Mononuclear cell (primary cell): ENCODE measurements around the gene LYPLA2. TPM values are rescaled to one million over a fixed set of nuclear protein-coding genes. Genes with fewer than 3 reads are reported as not detected.
"Not testable (repeated sequence)": the region's sequence is repeated elsewhere in the genome, so short reads cannot be mapped to it uniquely, and the experiment has no call there.

Experiments
- H3K27me3 ChIP-seq: 2 replicates; pipeline ENCODE4 v1.6.0; 2011; ENCODE audit warnings: low read length, control low read depth; ENCODE audit not compliant: insufficient read depth
- H3K4me1 ChIP-seq: 2 replicates; pipeline ENCODE4 v1.5.1; 2011; ENCODE audit warnings: mild to moderate bottlenecking, low read length, control low read depth; ENCODE audit not compliant: insufficient read depth
- H3K4me3 ChIP-seq: 2 replicates; pipeline ENCODE4 v1.5.1; 2011; ENCODE audit warnings: mild to moderate bottlenecking, low read length, moderate library complexity
- H3K9me3 ChIP-seq: 2 replicates; pipeline ENCODE4 v1.5.1; 2011; ENCODE audit warnings: low read depth, mild to moderate bottlenecking, control low read depth, low read length
- total RNA-seq: library from RNA; depleted of rRNA; stranded (reverse); fragments of >200 nt; gene quantifications from one replicate; pipeline ENCODE4 v1.2.3, GENCODE V29; 2012

Gene LYPLA2
- total RNA-seq, 1 donor, result 14.7 TPM

GRCh38 chr1:23793861-23794731, 3.2 kb downstream of the LYPLA2 start:
- Histone ChIP-seq H3K9me3 (no peaks in the 10 kb centered on the region), H3K27me3 (no peaks in the 10 kb centered on the region), H3K4me1 (peaks cover 28% of the 10 kb centered on the region), H3K4me3 (no peak overlapping the region)

- H3K27me3 ChIP-seq, H3K4me3 ChIP-seq, H3K9me3 ChIP-seq: not testable (repeated sequence)
- peaks cover 35% of the 10 kb centered on the region for H3K4me1 ChIP-seq
Observed at GRCh38 chr1:23794732-23795182, 3.8 kb downstream of the LYPLA2 start.

DNA sequence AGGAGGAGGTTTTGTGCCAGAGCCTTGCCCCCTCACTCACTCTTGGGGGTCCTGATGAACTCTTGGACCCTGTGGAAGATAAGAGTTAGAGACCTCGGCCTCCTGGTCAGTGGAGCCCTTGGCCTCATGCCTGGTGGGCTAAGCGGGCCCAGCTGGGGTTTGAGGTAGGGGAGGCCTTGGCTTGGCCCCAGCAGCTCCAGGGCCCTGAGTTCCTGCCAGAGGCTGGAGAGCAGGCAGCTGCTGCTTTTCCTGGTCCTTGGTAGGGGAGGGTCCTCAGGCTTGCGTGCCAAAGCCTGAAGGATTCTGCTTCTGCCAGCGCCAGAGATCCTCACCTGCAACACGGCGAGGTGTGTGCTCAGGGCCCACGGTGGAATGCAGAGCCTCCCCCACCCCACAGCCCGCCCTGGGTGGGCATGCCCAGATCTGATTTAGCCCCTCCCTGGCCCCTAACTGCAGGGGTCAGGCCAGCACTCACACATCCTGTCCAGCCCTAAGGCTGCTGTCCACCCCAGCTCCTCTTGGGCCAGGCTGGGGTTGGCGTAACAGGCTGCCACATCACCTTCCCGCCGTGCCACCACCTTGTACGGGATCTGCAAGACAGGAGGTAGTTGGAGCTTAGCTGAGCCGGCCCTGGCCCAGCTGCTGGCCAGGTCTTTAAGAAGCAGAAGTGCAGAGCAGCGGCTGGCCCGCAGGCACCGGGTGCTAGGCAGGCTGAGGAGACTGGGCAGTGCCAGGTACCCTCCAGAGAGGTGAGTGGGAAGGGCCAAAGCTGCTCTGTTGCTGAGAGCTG, 4.9 kb downstream of the LYPLA2 start:
- Histone ChIP-seq H3K9me3 (no peaks in the 10 kb centered on the region), H3K27me3 (no peaks in the 10 kb centered on the region), H3K4me1 (peaks cover 30% of the 10 kb centered on the region), H3K4me3 (no peak overlapping the region)

DNA sequence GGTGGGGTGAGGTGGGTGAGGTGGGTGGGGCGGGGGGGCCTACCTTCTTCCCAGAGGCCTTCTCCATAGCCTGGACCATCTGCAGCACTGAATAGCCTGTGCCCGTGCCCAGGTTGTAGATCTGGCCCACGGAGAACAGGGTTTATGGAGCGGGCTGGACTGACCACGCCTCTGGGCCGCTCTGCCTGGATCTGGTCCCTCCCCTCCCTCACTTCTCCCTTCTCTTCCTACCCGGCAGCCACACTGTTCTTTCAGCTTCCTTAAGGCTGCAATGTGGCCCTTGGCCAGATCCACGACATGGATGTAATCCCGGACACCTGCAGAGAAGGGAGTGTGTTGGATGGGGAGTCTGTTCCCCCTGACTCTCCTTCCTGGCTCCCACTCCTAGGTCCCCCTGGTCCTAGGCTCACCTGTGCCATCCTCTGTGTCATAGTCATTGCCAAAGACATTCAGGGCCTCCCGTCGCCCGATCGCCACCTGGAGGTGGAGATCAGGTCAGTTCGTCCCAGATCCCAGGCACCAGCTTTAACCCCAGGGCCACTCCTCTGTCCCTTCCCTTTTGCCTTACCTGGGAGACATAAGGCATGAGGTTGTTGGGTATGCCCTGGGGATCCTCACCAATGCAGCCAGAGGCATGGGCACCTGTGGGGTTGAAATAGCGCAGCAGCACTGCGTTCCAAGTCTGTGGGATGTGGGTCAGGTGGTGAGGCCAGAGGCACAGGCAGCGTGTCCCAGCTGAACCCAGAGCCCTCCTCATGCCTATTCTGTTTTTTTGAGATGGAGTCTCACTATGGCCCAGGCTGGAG, 5.7 kb downstream of the LYPLA2 start:
- H3K4me3 ChIP-seq, result no peak overlapping the region
- no peaks in the 10 kb centered on the region for H3K9me3 ChIP-seq
- H3K27me3 ChIP-seq, result no peaks in the 10 kb centered on the region
- H3K4me1 ChIP-seq, result peaks cover 34% of the 10 kb centered on the region

DNA sequence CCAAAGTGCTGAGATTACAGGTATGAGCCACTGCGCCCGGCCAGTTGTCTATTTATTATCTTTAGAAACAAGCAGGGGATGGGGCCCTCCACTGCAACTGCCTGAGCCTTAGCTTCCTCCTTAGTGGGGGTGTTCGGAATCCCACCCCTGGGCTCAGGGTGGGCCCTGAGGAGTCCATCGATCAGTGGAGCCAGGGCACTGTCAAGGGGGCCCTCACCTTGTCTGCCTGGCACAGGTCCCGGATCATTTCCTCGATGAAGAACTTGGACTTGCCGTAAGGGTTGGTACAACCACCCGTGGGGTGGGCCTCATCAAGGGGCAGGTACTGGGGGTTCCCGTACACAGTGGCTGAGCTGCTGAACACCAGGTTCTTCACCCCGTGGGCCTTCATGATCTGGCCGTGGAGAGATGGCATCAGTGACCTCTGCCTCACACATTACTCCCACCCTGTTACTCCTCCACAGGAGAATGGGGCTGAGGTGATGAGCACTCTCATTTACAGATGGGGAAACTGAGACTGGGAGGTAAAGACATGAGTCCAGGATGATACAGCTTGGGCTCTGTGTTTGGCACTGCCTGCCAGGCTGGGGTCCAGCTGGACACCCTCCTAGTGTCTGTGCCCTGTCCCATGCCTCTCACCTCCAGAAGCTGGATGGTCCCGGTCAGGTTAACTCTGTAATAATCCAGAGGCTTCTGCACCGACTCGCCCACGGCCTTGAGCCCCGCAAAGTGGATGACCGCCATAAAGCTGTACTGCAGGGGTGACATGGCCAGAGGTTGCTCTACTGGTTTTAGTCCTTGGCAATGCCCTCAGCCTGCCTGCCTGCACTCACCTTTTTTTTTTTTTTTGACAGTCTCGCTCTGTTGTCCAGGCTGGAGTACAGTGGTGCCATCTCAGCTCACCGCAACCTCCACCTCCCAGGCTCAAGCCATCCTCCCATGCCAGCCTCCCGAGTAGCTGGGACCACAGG, 6.8 kb downstream of the LYPLA2 start:
- Histone ChIP-seq H3K4me3 (no peak overlapping the region), H3K27me3 (no peaks in the 10 kb centered on the region), H3K4me1 (peaks cover 27% of the 10 kb centered on the region), H3K9me3 (no peaks in the 10 kb centered on the region)

DNA sequence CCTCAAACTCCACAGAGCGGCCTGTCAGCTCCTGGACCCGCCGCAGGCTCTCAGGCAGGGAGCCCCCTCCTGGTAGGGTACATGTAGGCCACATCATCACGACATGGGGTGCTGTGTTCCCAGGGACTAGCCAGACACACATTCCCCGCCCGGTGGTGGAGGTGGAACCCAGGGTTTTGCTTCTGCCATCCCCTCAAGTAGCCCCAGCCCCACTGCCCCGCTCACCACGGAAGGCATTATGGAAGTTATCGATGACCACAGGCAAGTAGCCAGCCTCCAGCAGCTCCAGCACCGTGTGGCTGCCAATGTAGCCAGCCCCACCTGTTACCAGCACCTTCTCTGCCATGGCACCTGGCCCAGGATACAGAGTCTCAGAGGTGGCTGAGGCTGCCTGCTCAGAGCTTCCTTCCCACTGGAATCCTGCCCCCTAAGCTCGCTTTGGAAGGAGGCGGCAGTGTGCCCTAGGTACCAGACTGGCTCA, 7.8 kb downstream of the LYPLA2 start:
- H3K4me3 ChIP-seq, result no peak overlapping the region
- H3K9me3 ChIP-seq, result no peaks in the 10 kb centered on the region
- H3K4me1 ChIP-seq, result peaks cover 26% of the 10 kb centered on the region
- H3K27me3 ChIP-seq, result no peaks in the 10 kb centered on the region

DNA sequence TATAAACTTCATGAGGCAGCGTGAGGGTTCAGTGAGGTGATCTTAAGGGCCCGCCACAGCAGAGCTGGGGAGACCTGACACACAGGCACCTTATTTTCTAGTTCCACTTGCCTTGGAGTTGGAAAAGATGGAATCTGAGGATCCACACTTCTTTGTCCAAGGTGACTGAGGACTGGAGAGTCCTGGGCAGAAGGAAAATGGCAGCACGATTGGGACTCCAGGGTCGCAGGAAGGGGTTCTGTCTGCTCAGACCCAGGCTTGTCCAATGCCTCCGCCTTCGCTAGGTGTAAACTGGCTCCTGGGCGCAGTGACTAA, 8.3 kb downstream of the LYPLA2 start:
- Histone ChIP-seq H3K4me3 (no peak overlapping the region), H3K27me3 (no peaks in the 10 kb centered on the region), H3K9me3 (no peaks in the 10 kb centered on the region)

DNA sequence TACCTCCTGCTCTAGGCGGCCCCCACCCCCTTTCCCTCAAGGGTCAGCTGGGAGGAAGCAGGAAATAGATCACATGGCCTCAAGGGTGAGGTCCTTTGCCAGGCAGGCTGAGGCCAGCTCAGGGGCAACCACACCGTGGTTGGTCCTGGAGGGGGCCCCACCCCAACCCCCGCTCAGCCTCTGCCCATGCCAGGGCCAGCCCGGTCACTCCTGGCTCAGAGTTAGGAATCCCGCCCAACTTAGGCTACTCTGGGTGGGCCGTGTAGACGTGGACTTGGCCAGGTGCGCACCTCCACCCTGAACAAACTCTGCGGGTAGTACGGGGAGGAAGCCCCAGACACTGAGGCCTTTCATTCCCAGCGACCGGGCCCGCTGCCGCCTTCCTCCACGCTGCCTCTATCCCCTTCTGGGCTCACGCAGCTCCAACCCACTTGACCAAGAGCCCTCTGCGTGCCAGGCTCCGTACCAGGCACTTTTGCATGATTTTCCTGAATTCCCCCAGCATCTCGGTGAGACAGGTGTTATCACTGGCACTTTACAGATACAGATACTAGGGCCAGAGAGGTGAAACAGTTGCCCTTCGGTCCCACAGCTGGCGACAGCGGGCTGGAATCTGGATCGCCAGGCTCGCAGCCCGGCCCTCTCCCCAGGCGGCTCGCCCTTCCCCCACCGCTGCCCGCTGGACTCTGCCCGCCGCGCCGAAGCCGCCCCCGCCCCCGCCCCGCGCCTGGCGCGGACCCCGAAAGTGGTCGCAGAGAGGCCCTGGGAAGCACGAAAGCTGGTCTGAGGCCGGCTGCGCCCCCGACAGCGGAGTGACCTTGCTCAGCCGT, 8.8 kb downstream of the LYPLA2 start:
- H3K9me3 ChIP-seq, result no peaks in the 10 kb centered on the region
- peak overlapping the region; percentile 70 for H3K4me3 ChIP-seq
- H3K27me3 ChIP-seq, result no peaks in the 10 kb centered on the region
- peaks cover 33% of the 10 kb centered on the region for H3K4me1 ChIP-seq

More for the DNA sequence above, 8.3 kb downstream of the LYPLA2 start:
- H3K4me1 ChIP-seq, result peaks cover 31% of the 10 kb centered on the region

- Histone ChIP-seq H3K4me3 (peak within 1 kb of the TSS; percentile 70), H3K27me3 (no peaks in the 10 kb centered on the region), H3K4me1 (peaks cover 41% of the 10 kb centered on the region), H3K9me3 (no peaks in the 10 kb centered on the region)
Observed at GRCh38 chr1:23800400-23801337, 9.7 kb downstream of the LYPLA2 start, which contains the start of gene GALE. Gene GALE, minus strand, starts transcription at chr1:23800754. Its CDS starts 1,747 bp downstream, at chr1:23799007.

DNA sequence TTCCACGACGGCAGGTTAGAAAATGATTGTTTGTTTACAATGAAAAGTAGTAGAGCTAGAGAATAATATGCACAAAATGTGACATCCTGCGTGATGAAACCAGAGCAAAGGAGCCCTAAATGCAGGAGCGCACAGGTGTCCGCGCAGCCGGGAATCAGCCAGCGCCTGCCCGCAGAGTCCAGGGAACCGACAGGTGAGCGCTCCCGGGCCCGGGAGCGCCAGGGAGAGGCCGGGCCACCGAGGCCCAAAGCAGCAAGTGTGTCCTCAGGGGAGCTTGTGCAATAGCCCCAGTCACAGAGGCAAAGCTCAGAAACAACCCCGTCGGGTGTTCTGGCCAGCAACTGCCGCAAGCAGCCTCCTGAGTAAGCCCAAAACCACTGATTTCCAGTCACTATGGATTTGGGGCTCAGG, 10.4 kb downstream of the LYPLA2 start:
- H3K4me1 ChIP-seq, result peaks cover 42% of the 10 kb centered on the region

GRCh38 chr1:23801876-23802275, 10.9 kb downstream of the LYPLA2 start:
- Histone ChIP-seq H3K4me1 (peaks cover 48% of the 10 kb centered on the region), H3K4me3 (no peak overlapping the region), H3K27me3 (no peaks in the 10 kb centered on the region), H3K9me3 (no peaks in the 10 kb centered on the region)

More for the DNA sequence above, 10.4 kb downstream of the LYPLA2 start:
- Histone ChIP-seq H3K4me3 (peak overlapping the region; percentile 70), H3K27me3 (no peaks in the 10 kb centered on the region), H3K9me3 (no peaks in the 10 kb centered on the region)

GRCh38 chr1:23802809-23803342, 11.9 kb downstream of the LYPLA2 start:
- H3K4me3 ChIP-seq, H3K27me3 ChIP-seq, H3K9me3 ChIP-seq: not testable (repeated sequence)
- peaks cover 58% of the 10 kb centered on the region for H3K4me1 ChIP-seq
